Measurements from ENCODE around the gene MFAP1.
"Not testable (repeated sequence)": the region's sequence is repeated elsewhere in the genome, so short reads cannot be mapped to it uniquely, and the experiment has no call there.

The MFAP1 gene

GRCh38 chr15:43808960-43809678 is 15.4 kb downstream of the MFAP1 start:
- DNase-seq (ENCODE audit: low read depth), result no peak
- Histone ChIP-seq H3K9me3 (ENCODE audit: control insufficient read depth, low read length) (no peaks in the 10 kb centered on the region), H3K4me3 (ENCODE audit: low read length) (no peak overlapping the region), H3K27me3 (replicated peaks; ENCODE audit: control insufficient read depth, insufficient read depth, low read length) (no peaks in the 10 kb centered on the region), H3K36me3 (ENCODE audit: control insufficient read depth, insufficient read depth, low read length, severe bottlenecking) (peaks cover 96% of the 10 kb centered on the region), H3K4me1 (ENCODE audit: control insufficient read depth, insufficient read depth, low read length) (no peaks in the 10 kb centered on the region), H3K9ac (ENCODE audit: low read length) (no peak overlapping the region)

- no peaks in the 10 kb centered on the region for H3K9me3 ChIP-seq (ENCODE audit: control insufficient read depth, low read length)
- no peak overlapping the region for H3K9ac ChIP-seq (ENCODE audit: low read length)
- no peaks in the 10 kb centered on the region for H3K27me3 ChIP-seq (replicated peaks; ENCODE audit: control insufficient read depth, insufficient read depth, low read length)
- H3K36me3 ChIP-seq (ENCODE audit: control insufficient read depth, insufficient read depth, low read length, severe bottlenecking), result peaks cover 92% of the 10 kb centered on the region
- no peak for DNase-seq (ENCODE audit: low read depth)
- H3K4me1 ChIP-seq (ENCODE audit: control insufficient read depth, insufficient read depth, low read length), result no peaks in the 10 kb centered on the region
- H3K4me3 ChIP-seq (ENCODE audit: low read length), result no peak overlapping the region
These were observed 16.0 kb downstream of the MFAP1 start for GRCh38 chr15:43808435-43808950.

- H3K4me3 ChIP-seq (ENCODE audit: low read length); H3K9me3 ChIP-seq (ENCODE audit: control insufficient read depth, low read length); H3K9ac ChIP-seq (ENCODE audit: low read length); DNase-seq (ENCODE audit: low read depth); H3K27me3 ChIP-seq (replicated peaks; ENCODE audit: control insufficient read depth, insufficient read depth, low read length): not testable (repeated sequence)
- Histone ChIP-seq H3K36me3 (ENCODE audit: control insufficient read depth, insufficient read depth, low read length, severe bottlenecking) (peaks cover 57% of the 10 kb centered on the region), H3K4me1 (ENCODE audit: control insufficient read depth, insufficient read depth, low read length) (peaks cover 17% of the 10 kb centered on the region)
These were observed 21.8 kb downstream of the MFAP1 start for GRCh38 chr15:43802676-43803075.

GRCh38 chr15:43800286-43801141 is 24.0 kb downstream of the MFAP1 start, which contains the start of gene HYPK:
Gene HYPK (plus strand): TSS chr15:43800599. CDS start chr15:43800623, 24 bp downstream.
- peak; percentile 95 for DNase-seq (ENCODE audit: low read depth)
- H3K27me3 ChIP-seq (replicated peaks; ENCODE audit: control insufficient read depth, insufficient read depth, low read length), result no peaks in the 10 kb centered on the region
- peak within 1 kb of the TSS; percentile 96 for H3K4me3 ChIP-seq (ENCODE audit: low read length)
- H3K9me3 ChIP-seq (ENCODE audit: control insufficient read depth, low read length), result no peaks in the 10 kb centered on the region
- peaks cover 38% of the 10 kb centered on the region for H3K4me1 ChIP-seq (ENCODE audit: control insufficient read depth, insufficient read depth, low read length)
- peak within 1 kb of the TSS; percentile 97 for H3K9ac ChIP-seq (ENCODE audit: low read length)
- peaks cover 54% of the 10 kb centered on the region for H3K36me3 ChIP-seq (ENCODE audit: control insufficient read depth, insufficient read depth, low read length, severe bottlenecking)

GRCh38 chr15:43799945-43800285 is 24.6 kb downstream of the MFAP1 start, which contains the start of gene SERINC4:
Gene SERINC4 (minus strand): TSS chr15:43800220. CDS start chr15:43799986, 234 bp downstream.
- H3K27me3 ChIP-seq (replicated peaks; ENCODE audit: control insufficient read depth, insufficient read depth, low read length), result no peaks in the 10 kb centered on the region
- H3K36me3 ChIP-seq (ENCODE audit: control insufficient read depth, insufficient read depth, low read length, severe bottlenecking), result peaks cover 54% of the 10 kb centered on the region
- peak within 1 kb of the TSS; percentile 96 for H3K4me3 ChIP-seq (ENCODE audit: low read length)
- peaks cover 44% of the 10 kb centered on the region for H3K4me1 ChIP-seq (ENCODE audit: control insufficient read depth, insufficient read depth, low read length)
- DNase-seq (ENCODE audit: low read depth), result no peak
- H3K9ac ChIP-seq (ENCODE audit: low read length), result peak within 1 kb of the TSS; percentile 97
- no peaks in the 10 kb centered on the region for H3K9me3 ChIP-seq (ENCODE audit: control insufficient read depth, low read length)

GRCh38 chr15:43799209-43799944 is 25.1 kb downstream of the MFAP1 start:
- no peak for DNase-seq (ENCODE audit: low read depth)
- Histone ChIP-seq H3K9me3 (ENCODE audit: control insufficient read depth, low read length) (no peaks in the 10 kb centered on the region), H3K27me3 (replicated peaks; ENCODE audit: control insufficient read depth, insufficient read depth, low read length) (no peaks in the 10 kb centered on the region), H3K36me3 (ENCODE audit: control insufficient read depth, insufficient read depth, low read length, severe bottlenecking) (peaks cover 54% of the 10 kb centered on the region), H3K4me3 (ENCODE audit: low read length) (no peak overlapping the region), H3K4me1 (ENCODE audit: control insufficient read depth, insufficient read depth, low read length) (peaks cover 49% of the 10 kb centered on the region), H3K9ac (ENCODE audit: low read length) (peak overlapping the region; percentile 97)

GRCh38 chr15:43796566-43796965 is 27.9 kb downstream of the MFAP1 start:
- Histone ChIP-seq H3K27me3 (replicated peaks; ENCODE audit: control insufficient read depth, insufficient read depth, low read length) (no peaks in the 10 kb centered on the region), H3K4me1 (ENCODE audit: control insufficient read depth, insufficient read depth, low read length) (peaks cover 59% of the 10 kb centered on the region), H3K36me3 (ENCODE audit: control insufficient read depth, insufficient read depth, low read length, severe bottlenecking) (peaks cover 59% of the 10 kb centered on the region), H3K4me3 (ENCODE audit: low read length) (no peak overlapping the region), H3K9me3 (ENCODE audit: control insufficient read depth, low read length) (no peaks in the 10 kb centered on the region), H3K9ac (ENCODE audit: low read length) (no peak overlapping the region)
- DNase-seq (ENCODE audit: low read depth), result no peak

- Histone ChIP-seq H3K9me3 (ENCODE audit: control insufficient read depth, low read length) (no peaks in the 10 kb centered on the region), H3K9ac (ENCODE audit: low read length) (no peak overlapping the region), H3K4me3 (ENCODE audit: low read length) (no peak overlapping the region), H3K36me3 (ENCODE audit: control insufficient read depth, insufficient read depth, low read length, severe bottlenecking) (peaks cover 57% of the 10 kb centered on the region), H3K27me3 (replicated peaks; ENCODE audit: control insufficient read depth, insufficient read depth, low read length) (no peaks in the 10 kb centered on the region), H3K4me1 (ENCODE audit: control insufficient read depth, insufficient read depth, low read length) (peaks cover 57% of the 10 kb centered on the region)
- no peak for DNase-seq (ENCODE audit: low read depth)
These were observed 28.5 kb downstream of the MFAP1 start for GRCh38 chr15:43795997-43796396.

- H3K36me3 ChIP-seq (ENCODE audit: control insufficient read depth, insufficient read depth, low read length, severe bottlenecking), result peaks cover 57% of the 10 kb centered on the region
- peaks cover 56% of the 10 kb centered on the region for H3K4me1 ChIP-seq (ENCODE audit: control insufficient read depth, insufficient read depth, low read length)
- H3K9me3 ChIP-seq (ENCODE audit: control insufficient read depth, low read length), result no peaks in the 10 kb centered on the region
- H3K9ac ChIP-seq (ENCODE audit: low read length), result no peak overlapping the region
- no peaks in the 10 kb centered on the region for H3K27me3 ChIP-seq (replicated peaks; ENCODE audit: control insufficient read depth, insufficient read depth, low read length)
- no peak overlapping the region for H3K4me3 ChIP-seq (ENCODE audit: low read length)
- no peak for DNase-seq (ENCODE audit: low read depth)
These were observed 29.3 kb downstream of the MFAP1 start for GRCh38 chr15:43795197-43795596.

GRCh38 chr15:43794269-43795037 is 30.0 kb downstream of the MFAP1 start:
- H3K4me3 ChIP-seq (ENCODE audit: low read length), result peak overlapping the region; percentile 98
- H3K36me3 ChIP-seq (ENCODE audit: control insufficient read depth, insufficient read depth, low read length, severe bottlenecking), result peaks cover 52% of the 10 kb centered on the region
- peaks cover 52% of the 10 kb centered on the region for H3K4me1 ChIP-seq (ENCODE audit: control insufficient read depth, insufficient read depth, low read length)
- no peaks in the 10 kb centered on the region for H3K9me3 ChIP-seq (ENCODE audit: control insufficient read depth, low read length)
- H3K9ac ChIP-seq (ENCODE audit: low read length), result peak overlapping the region; percentile 100
- DNase-seq (ENCODE audit: low read depth), result no peak
- H3K27me3 ChIP-seq (replicated peaks; ENCODE audit: control insufficient read depth, insufficient read depth, low read length), result no peaks in the 10 kb centered on the region
